Mucosa of descending colon (tissue), 3 donors: ENCODE results near the gene ZNF154. TPM values are rescaled to one million over a fixed set of nuclear protein-coding genes. Genes with fewer than 3 reads are reported as not detected.
A peak's percentile ranks its signal among the peaks of the same experiment; 100 is the strongest.
"Not testable (repeated sequence)": the region's sequence is repeated elsewhere in the genome, so short reads cannot be mapped to it uniquely, and the experiment has no call there.

Source experiments
- ATAC-seq: fragments of 200-7000 bp; cut with Tn5 transposase; one replicate; pipeline ENCODE4 v1.9.1; 2020; ENCODE audit warnings: mild to moderate bottlenecking, moderate library complexity
- DNase-seq, 3 donors: peaks; one replicate each; pipeline ENCODE4 v3.0.0-alpha.2; 2020
- H3K36me3 ChIP-seq: fragments of 200-600 bp; one replicate; pipeline ENCODE4 v1.8.0; 2021; ENCODE audit warnings: low read depth, mild to moderate bottlenecking
- H3K4me1 ChIP-seq: fragments of 200-600 bp; one replicate; pipeline ENCODE4 v1.8.0; 2021; ENCODE audit warnings: low read depth, mild to moderate bottlenecking
- H3K4me3 ChIP-seq: fragments of 200-600 bp; one replicate; pipeline ENCODE4 v1.8.0; 2021; ENCODE audit warnings: mild to moderate bottlenecking
- H3K9me3 ChIP-seq: fragments of 200-600 bp; one replicate; pipeline ENCODE4 v1.8.0; 2021; ENCODE audit warnings: mild to moderate bottlenecking
- CTCF ChIP-seq: fragments of 200-600 bp; IDR thresholded peaks from one replicate; pipeline ENCODE4 v1.8.0; 2022; ENCODE audit warnings: antibody characterized with exemption, mild to moderate bottlenecking
- intact Hi-C, 2 donors: fragments of 100-400 bp; cut with DNase I in 1 of 2; cut with micrococcal nuclease in 1 of 2; formaldehyde crosslinking; loops; one replicate each; pipeline versions ENCODE4 v1.11.0 to v1.11.1; 2022; cut with DNase I, micrococcal nuclease
- total RNA-seq, 3 donors: library from RNA; stranded (reverse); fragmentation: NEBNext Ultra II Directional in 2 of 3; extraction: Animal tissue kit (Norgen Biotek cat#: 25700) in 2 of 3; gene quantifications; one replicate each; pipeline versions ENCODE4 v1.2.1 to v1.2.4, GENCODE V29; 2021 to 2023
- donor health status: DM: no; HTN: no; CAD: no; lungs with moderate emphysema.
- donor health status: DM: no; HTN: no; CAD: no.
- donor health status: DM: no; HTN: yes; CAD: no.

Gene ZNF154
- total RNA-seq, 3 donors from 2014 or later, result 0.72 to 13.7 (median 1.5) TPM

DNA sequence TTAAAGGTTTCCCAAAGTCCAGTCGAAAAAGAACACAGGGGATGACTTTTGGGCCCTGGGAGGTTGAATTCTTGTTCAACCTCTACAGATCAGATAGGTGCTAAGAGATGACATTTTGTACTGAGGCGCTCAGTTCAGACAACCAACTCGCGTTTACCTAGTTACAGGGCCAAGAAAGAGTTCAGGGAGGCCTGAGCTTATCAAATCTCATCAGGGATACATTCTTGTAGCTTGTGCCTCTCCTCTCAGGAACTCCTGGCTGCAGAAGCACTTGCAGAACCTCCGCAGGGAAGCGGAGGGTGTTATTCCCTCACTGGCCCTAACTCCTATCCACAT, 38.4 kb upstream of the ZNF154 start:
- ATAC-seq, result no peak
- H3K4me3 ChIP-seq, result peak overlapping the region; percentile 75

DNA sequence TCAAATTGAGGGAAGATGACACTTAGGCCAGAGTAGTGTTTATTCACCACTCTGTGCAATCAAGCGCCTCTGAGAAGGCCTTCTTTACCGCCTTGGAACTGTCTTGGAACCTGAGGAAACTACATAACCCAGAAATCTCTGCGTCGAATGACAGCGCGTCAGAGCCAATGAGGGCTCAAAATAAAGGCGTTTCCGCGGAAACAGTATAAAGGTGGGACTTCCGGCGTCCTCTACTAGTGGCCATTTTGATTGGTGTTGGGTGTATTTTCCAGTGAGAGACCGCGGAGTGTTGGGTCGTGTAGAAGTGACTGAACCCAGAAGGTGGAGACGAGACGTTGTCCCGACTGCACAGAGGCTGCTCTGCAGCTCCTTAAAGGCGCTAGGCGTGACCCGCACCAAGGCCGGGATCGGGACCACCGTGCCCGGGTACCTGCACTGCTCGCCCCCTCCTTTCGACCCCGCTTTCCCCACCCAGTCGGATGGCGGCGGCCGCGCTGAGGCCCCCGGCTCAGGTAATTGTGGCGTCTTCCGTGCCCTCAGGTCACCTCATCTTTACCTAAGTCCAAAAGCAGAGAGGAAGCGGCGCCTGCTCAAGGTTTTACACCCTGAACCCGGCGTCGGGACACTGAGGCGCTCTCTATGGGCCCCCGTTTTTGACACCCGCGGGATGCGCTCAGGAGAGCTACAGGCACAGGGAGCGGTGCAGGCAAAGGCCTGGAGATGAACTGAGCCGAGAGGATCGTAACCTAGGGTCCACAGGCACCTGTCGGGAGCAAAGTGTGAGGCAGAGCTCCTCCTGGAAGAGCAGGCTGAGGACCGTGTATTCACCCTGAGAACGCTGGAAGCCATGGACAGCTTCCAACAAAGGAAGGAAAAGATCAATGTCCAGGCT, 37.8 kb upstream of the ZNF154 start, which contains the start of gene ZNF776:
ZNF776 (plus strand) TSS at position 236 of the 892 bp plus-strand sequence; CDS start at position 480, 244 bp downstream.
- intact Hi-C loops, result no loop called here
- peaks cover 41% of the 10 kb centered on the region for H3K9me3 ChIP-seq
- peaks cover 14% of the 10 kb centered on the region for H3K36me3 ChIP-seq
- ATAC-seq (peak; percentile 99), DNase-seq (peak; percentile 74 to 93 (median 75))
- H3K4me1 ChIP-seq, result peaks cover 4% of the 10 kb centered on the region
- no peak for TF ChIP-seq CTCF
- H3K4me3 ChIP-seq, result peak within 1 kb of the TSS; percentile 75

More for the DNA sequence above, 38.4 kb upstream of the ZNF154 start:
- peaks cover 20% of the 10 kb centered on the region for H3K36me3 ChIP-seq
- peaks cover 47% of the 10 kb centered on the region for H3K9me3 ChIP-seq
- TF ChIP-seq CTCF, result no peak
- peaks cover 4% of the 10 kb centered on the region for H3K4me1 ChIP-seq
- intact Hi-C loops, result no loop called here
- DNase-seq, result no peak

GRCh38 chr19:57738770-57739169, 29.8 kb upstream of the ZNF154 start:
- DNase-seq, ATAC-seq, H3K4me1 ChIP-seq, intact Hi-C loops, H3K36me3 ChIP-seq, H3K4me3 ChIP-seq: not testable (repeated sequence)
- peaks cover 12% of the 10 kb centered on the region for H3K9me3 ChIP-seq

DNA sequence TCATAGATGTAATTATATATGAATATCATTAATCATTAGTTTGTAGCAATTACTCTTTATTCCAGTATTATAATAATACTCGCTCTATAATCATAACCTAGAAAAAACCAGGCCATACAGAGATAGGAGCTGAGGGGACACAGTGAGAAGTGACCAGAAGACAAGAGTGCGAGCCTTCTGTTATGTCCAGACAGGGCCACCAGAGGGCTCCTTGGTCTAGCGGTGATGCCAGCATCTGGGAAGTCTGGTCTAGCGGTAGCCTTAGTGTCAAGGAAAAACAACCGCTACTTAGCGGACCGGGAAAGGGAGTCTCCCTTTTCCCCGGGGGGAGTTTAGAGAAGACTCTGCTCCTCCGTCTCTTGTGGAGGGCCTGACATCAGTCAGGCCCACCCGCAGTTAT, 29.3 kb upstream of the ZNF154 start:
- DNase-seq (peak in 2 of 3 donors; percentile 74 to 78), ATAC-seq (peak; percentile 52)
- H3K4me3 ChIP-seq, H3K36me3 ChIP-seq, intact Hi-C loops, H3K4me1 ChIP-seq: not testable (repeated sequence)
- peaks cover 12% of the 10 kb centered on the region for H3K9me3 ChIP-seq
- TF ChIP-seq CTCF, result peak; percentile 31

- DNase-seq, result no peak
- TF ChIP-seq CTCF, result no peak
- H3K36me3 ChIP-seq, result no peaks in the 10 kb centered on the region
- no peak overlapping the region for H3K4me3 ChIP-seq
- intact Hi-C loops, result no loop called here
- H3K9me3 ChIP-seq, result peaks cover 91% of the 10 kb centered on the region
- no peak for ATAC-seq
- H3K4me1 ChIP-seq, result no peaks in the 10 kb centered on the region
These were observed 11.9 kb upstream of the ZNF154 start for GRCh38 chr19:57720878-57721277.

GRCh38 chr19:57719901-57720519, 11.0 kb upstream of the ZNF154 start:
- TF ChIP-seq CTCF, result no peak
- DNase-seq (no peak), ATAC-seq (no peak)
- H3K4me1 ChIP-seq, result no peaks in the 10 kb centered on the region
- intact Hi-C loops, result no loop called here
- no peaks in the 10 kb centered on the region for H3K36me3 ChIP-seq
- peaks cover 87% of the 10 kb centered on the region for H3K9me3 ChIP-seq
- no peak overlapping the region for H3K4me3 ChIP-seq
